ENCODE results near the gene GAST. TPM values are rescaled to one million over a fixed set of nuclear protein-coding genes. Genes with fewer than 3 reads are reported as not detected.

GAST gene
- total RNA-seq, 1 experiment from 2014 or later: not detected

- no peak for TF ChIP-seq CTCF (IDR thresholded peaks at IDR 0.05; ENCODE audit: unreplicated experiment)
- no peak overlapping the region for H3K4me3 Mint-ChIP-seq (ENCODE audit: unreplicated experiment)
- intact Hi-C loops (cut with micrococcal nuclease): loop anchor here (1.0 kb wide), 1 partner anchor 8 kb away; the partner anchor contains the start of gene EIF1
- ChIA-PET POLR2A (interaction anchor here (0.9 to 4.0 kb wide), 4 partner anchors 10 to 17 kb away, joined by 5 to 113 read pairs (median 13); partner anchors contain the start of gene EIF1), CTCF (interaction anchor here (0.6 to 2.0 kb wide), 10 partner anchors 9 to 181 kb away, joined by 3 to 8 read pairs (median 4); partner anchors contain the start of gene EIF1)
- peaks cover 6% of the 10 kb centered on the region for H3K36me3 Mint-ChIP-seq (ENCODE audit: insufficient read depth, unreplicated experiment)
- BruUV-seq (replicated peaks): no TSS peak
- no peaks in the 10 kb centered on the region for H3K9me3 Mint-ChIP-seq (ENCODE audit: unreplicated experiment)
- peak overlapping the region; percentile 91 for H3K27ac Mint-ChIP-seq (ENCODE audit: low read depth, unreplicated experiment)
- no peak for DNase-seq (ENCODE audit: unreplicated experiment)
- H3K27me3 Mint-ChIP-seq (ENCODE audit: insufficient read depth, unreplicated experiment): no peaks in the 10 kb centered on the region
- H3K4me1 Mint-ChIP-seq (ENCODE audit: insufficient read depth, unreplicated experiment): peaks cover 14% of the 10 kb centered on the region
Observed at GRCh38 chr17:41679740-41680425, 32.2 kb upstream of the GAST start.

- Mint-ChIP-seq H3K4me1 (ENCODE audit: insufficient read depth, unreplicated experiment) (peaks cover 14% of the 10 kb centered on the region), H3K9me3 (ENCODE audit: unreplicated experiment) (no peaks in the 10 kb centered on the region), H3K27me3 (ENCODE audit: insufficient read depth, unreplicated experiment) (no peaks in the 10 kb centered on the region), H3K4me3 (ENCODE audit: unreplicated experiment) (no peak overlapping the region), H3K36me3 (ENCODE audit: insufficient read depth, unreplicated experiment) (peaks cover 6% of the 10 kb centered on the region), H3K27ac (ENCODE audit: low read depth, unreplicated experiment) (no peak overlapping the region)
- no peak for TF ChIP-seq CTCF (IDR thresholded peaks at IDR 0.05; ENCODE audit: unreplicated experiment)
- CTCF ChIA-PET: interaction anchor here (0.6 to 1.2 kb wide), 5 partner anchors 13 to 134 kb away, joined by 3 to 4 read pairs (median 3); no protein-coding TSS in a partner anchor
- intact Hi-C loops (cut with micrococcal nuclease): no loop called here
- DNase-seq (ENCODE audit: unreplicated experiment): no peak
- POLR2A ChIA-PET: interaction anchor here (0.6 to 4.0 kb wide), 4 partner anchors 9 to 765 kb away, joined by 3 to 113 read pairs (median 13); partner anchors contain the start of gene EIF1
- no TSS peak for BruUV-seq (replicated peaks)
Observed at GRCh38 chr17:41680426-41681040, 31.6 kb upstream of the GAST start.

- TF ChIP-seq CTCF (IDR thresholded peaks at IDR 0.05; ENCODE audit: unreplicated experiment): no peak
- intact Hi-C loops (cut with micrococcal nuclease): no loop called here
- Mint-ChIP-seq H3K4me3 (ENCODE audit: unreplicated experiment) (no peak overlapping the region), H3K27me3 (ENCODE audit: insufficient read depth, unreplicated experiment) (no peaks in the 10 kb centered on the region), H3K4me1 (ENCODE audit: insufficient read depth, unreplicated experiment) (peaks cover 14% of the 10 kb centered on the region), H3K9me3 (ENCODE audit: unreplicated experiment) (no peaks in the 10 kb centered on the region), H3K27ac (ENCODE audit: low read depth, unreplicated experiment) (no peak overlapping the region), H3K36me3 (ENCODE audit: insufficient read depth, unreplicated experiment) (peaks cover 6% of the 10 kb centered on the region)
- BruUV-seq (replicated peaks): no TSS peak
- CTCF ChIA-PET: interaction anchor here (0.6 to 1.7 kb wide), 3 partner anchors 14 to 28 kb away, joined by 3 to 8 read pairs (median 4); no protein-coding TSS in a partner anchor
- POLR2A ChIA-PET: no interaction called here
- no peak for DNase-seq (ENCODE audit: unreplicated experiment)
Observed at GRCh38 chr17:41681776-41682175, 30.4 kb upstream of the GAST start.

GRCh38 chr17:41682631-41683030 is 29.5 kb upstream of the GAST start:
- intact Hi-C loops (cut with micrococcal nuclease): no loop called here
- Mint-ChIP-seq H3K27ac (ENCODE audit: low read depth, unreplicated experiment) (no peak overlapping the region), H3K27me3 (ENCODE audit: insufficient read depth, unreplicated experiment) (no peaks in the 10 kb centered on the region), H3K36me3 (ENCODE audit: insufficient read depth, unreplicated experiment) (peaks cover 6% of the 10 kb centered on the region), H3K4me3 (ENCODE audit: unreplicated experiment) (no peak overlapping the region), H3K9me3 (ENCODE audit: unreplicated experiment) (no peaks in the 10 kb centered on the region), H3K4me1 (ENCODE audit: insufficient read depth, unreplicated experiment) (peaks cover 15% of the 10 kb centered on the region)
- DNase-seq (ENCODE audit: unreplicated experiment): no peak
- BruUV-seq (replicated peaks): no TSS peak
- CTCF ChIA-PET: interaction anchor here (0.6 to 1.7 kb wide), 2 partner anchors 13 to 861 kb away, joined by 3 to 8 read pairs; no protein-coding TSS in a partner anchor
- TF ChIP-seq CTCF (IDR thresholded peaks at IDR 0.05; ENCODE audit: unreplicated experiment): no peak
- POLR2A ChIA-PET: interaction anchor here (0.6 to 0.9 kb wide), 2 partner anchors 874 to 1181 kb away, joined by 3 read pairs; partner anchors contain the start of gene TNS4

All from MCF 10A (cell line).